Tibial nerve (tissue), 4 donors: ENCODE results near the gene UBE2G2.

Experiments used
- EP300 ChIP-seq, 2 donors: sonication (generic); formaldehyde crosslinking; IDR thresholded peaks; one replicate each; pipeline ENCODE4 v1.6.1; 2017; ENCODE audit warnings: antibody characterized with exemption in 2 of 2, mild to moderate bottlenecking in 1 of 2
- POLR2A ChIP-seq, 2 donors: fragments of 450-650 bp; IDR thresholded peaks; one replicate each; pipeline ENCODE4 v1.6.1; 2017; ENCODE audit warnings: antibody characterized with exemption in 2 of 2, mild to moderate bottlenecking in 2 of 2, moderate library complexity in 2 of 2
- TF ChIP-seq, protein P1 (sequence below), 5 experiments: fragments of 200-600 bp in 3 of 5; fragments of 450-650 bp in 2 of 5; sonication (generic) in 3 of 5; IDR thresholded peaks; one replicate each; pipeline ENCODE4 v1.5.1; 2016 to 2019; ENCODE audit warnings: antibody characterized with exemption in 5 of 5, mild to moderate bottlenecking in 3 of 5, moderate library complexity in 2 of 5

DNA sequence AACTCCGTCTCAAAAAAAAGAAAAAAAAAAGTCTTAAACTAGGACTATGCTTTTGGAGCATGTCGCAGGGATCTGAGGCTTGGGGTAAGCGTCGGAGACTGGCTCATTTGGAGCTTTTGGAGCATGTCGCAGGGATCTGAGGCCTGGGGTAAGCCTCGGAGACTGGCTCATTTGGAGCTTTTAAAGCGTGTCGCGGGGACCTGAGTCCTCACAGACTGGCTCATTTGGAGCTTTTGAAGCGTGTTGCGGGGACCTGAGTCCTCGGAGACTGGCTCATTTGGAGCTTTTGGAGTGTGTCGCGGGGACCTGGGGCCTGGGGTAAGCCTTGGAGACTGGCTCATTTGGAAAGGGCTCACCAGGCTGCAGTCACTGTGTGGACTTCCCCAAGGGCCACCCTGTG lies 76.7 kb downstream of the UBE2G2 start:
- TF ChIP-seq, protein P1, sequence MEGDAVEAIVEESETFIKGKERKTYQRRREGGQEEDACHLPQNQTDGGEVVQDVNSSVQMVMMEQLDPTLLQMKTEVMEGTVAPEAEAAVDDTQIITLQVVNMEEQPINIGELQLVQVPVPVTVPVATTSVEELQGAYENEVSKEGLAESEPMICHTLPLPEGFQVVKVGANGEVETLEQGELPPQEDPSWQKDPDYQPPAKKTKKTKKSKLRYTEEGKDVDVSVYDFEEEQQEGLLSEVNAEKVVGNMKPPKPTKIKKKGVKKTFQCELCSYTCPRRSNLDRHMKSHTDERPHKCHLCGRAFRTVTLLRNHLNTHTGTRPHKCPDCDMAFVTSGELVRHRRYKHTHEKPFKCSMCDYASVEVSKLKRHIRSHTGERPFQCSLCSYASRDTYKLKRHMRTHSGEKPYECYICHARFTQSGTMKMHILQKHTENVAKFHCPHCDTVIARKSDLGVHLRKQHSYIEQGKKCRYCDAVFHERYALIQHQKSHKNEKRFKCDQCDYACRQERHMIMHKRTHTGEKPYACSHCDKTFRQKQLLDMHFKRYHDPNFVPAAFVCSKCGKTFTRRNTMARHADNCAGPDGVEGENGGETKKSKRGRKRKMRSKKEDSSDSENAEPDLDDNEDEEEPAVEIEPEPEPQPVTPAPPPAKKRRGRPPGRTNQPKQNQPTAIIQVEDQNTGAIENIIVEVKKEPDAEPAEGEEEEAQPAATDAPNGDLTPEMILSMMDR (IDR thresholded peaks at IDR 0.05), result no peak
- no peak for TF ChIP-seq POLR2A (IDR thresholded peaks at IDR 0.05)
- TF ChIP-seq EP300 (IDR thresholded peaks at IDR 0.05), result no peak
